ENCODE data around the gene TCAIM. TPM values are rescaled to one million over a fixed set of nuclear protein-coding genes. Genes with fewer than 3 reads are reported as not detected.

Gene TCAIM
- polyA plus RNA-seq, 1 donor from 2014 or later = 38.1 TPM

- no peaks in the 10 kb centered on the region for H3K9me3 ChIP-seq (ENCODE audit: low read length)
- no peak overlapping the region for H3K4me2 ChIP-seq (ENCODE audit: low read length)
- H3K36me3 ChIP-seq (ENCODE audit: insufficient read depth, low read length) = no peaks in the 10 kb centered on the region
- no peak for TF ChIP-seq EZH2 (IDR thresholded peaks at IDR 0.05; ENCODE audit: borderline replicate concordance, insufficient read depth, low read length, poor library complexity, severe bottlenecking)
- no peak overlapping the region for H3K27ac ChIP-seq (ENCODE audit: low read length)
- no peak overlapping the region for H2AFZ ChIP-seq (ENCODE audit: low read depth, low read length)
- H3F3A ChIP-seq (ENCODE audit: insufficient read depth, low read length, poor library complexity, severe bottlenecking) = no peaks in the 10 kb centered on the region
- H4K20me1 ChIP-seq (ENCODE audit: insufficient read depth) = no peaks in the 10 kb centered on the region
- no peaks in the 10 kb centered on the region for H3K27me3 ChIP-seq (ENCODE audit: insufficient read depth, low read depth, low read length)
- no peaks in the 10 kb centered on the region for H3K79me2 ChIP-seq (replicated peaks; ENCODE audit: insufficient read depth, low read length)
- no peaks in the 10 kb centered on the region for H3K9me2 ChIP-seq (ENCODE audit: insufficient read depth, low read length)
- no peak overlapping the region for H3K4me3 ChIP-seq (ENCODE audit: low read length)
- no peak overlapping the region for H3K9ac ChIP-seq (ENCODE audit: low read length)
Measured at GRCh38 chr3:44359146-44359751, 20.7 kb downstream of the TCAIM start.

- H3K9me2 ChIP-seq (ENCODE audit: insufficient read depth, low read length) = no peaks in the 10 kb centered on the region
- no peak overlapping the region for H3K4me2 ChIP-seq (ENCODE audit: low read length)
- no peaks in the 10 kb centered on the region for H3K9me3 ChIP-seq (ENCODE audit: low read length)
- no peak overlapping the region for H2AFZ ChIP-seq (ENCODE audit: low read depth, low read length)
- TF ChIP-seq POLR2AphosphoS5 (IDR thresholded peaks at IDR 0.05) (no peak), SMC3 (conservative IDR thresholded peaks at IDR 0.05; ENCODE audit: poor library complexity) (no peak), MXI1 (conservative IDR thresholded peaks at IDR 0.05; ENCODE audit: poor library complexity, severe bottlenecking) (no peak), TAF1 (IDR thresholded peaks at IDR 0.05; ENCODE audit: low read depth) (no peak), REST (IDR thresholded peaks at IDR 0.05; ENCODE audit: borderline replicate concordance) (no peak), CTCF (IDR thresholded peaks at IDR 0.05; ENCODE audit: poor library complexity, severe bottlenecking) (no peak), RAD21 (conservative IDR thresholded peaks at IDR 0.05) (no peak), EP300 (conservative IDR thresholded peaks at IDR 0.05; ENCODE audit: poor library complexity, severe bottlenecking) (no peak)
- H3K4me3 ChIP-seq (ENCODE audit: low read length) = no peak overlapping the region
- H3K27ac ChIP-seq (ENCODE audit: low read length) = no peak overlapping the region
- H3K9ac ChIP-seq (ENCODE audit: low read length) = no peak overlapping the region
- H3F3A ChIP-seq (ENCODE audit: insufficient read depth, low read length, poor library complexity, severe bottlenecking) = no peaks in the 10 kb centered on the region
- no peaks in the 10 kb centered on the region for H3K79me2 ChIP-seq (replicated peaks; ENCODE audit: insufficient read depth, low read length)
- H3K27me3 ChIP-seq (ENCODE audit: insufficient read depth, low read depth, low read length) = no peaks in the 10 kb centered on the region
- no peaks in the 10 kb centered on the region for H4K20me1 ChIP-seq (ENCODE audit: insufficient read depth)
- H3K36me3 ChIP-seq (ENCODE audit: insufficient read depth, low read length) = no peaks in the 10 kb centered on the region
Measured at GRCh38 chr3:44363591-44363990, 25.0 kb downstream of the TCAIM start.

GRCh38 chr3:44365952-44366351, 27.4 kb downstream of the TCAIM start:
- Histone ChIP-seq H2AFZ (ENCODE audit: low read depth, low read length) (no peak overlapping the region), H3K27ac (ENCODE audit: low read length) (no peak overlapping the region), H3F3A (ENCODE audit: insufficient read depth, low read length, poor library complexity, severe bottlenecking) (no peaks in the 10 kb centered on the region), H3K4me2 (ENCODE audit: low read length) (no peak overlapping the region), H3K9ac (ENCODE audit: low read length) (no peak overlapping the region), H3K36me3 (ENCODE audit: insufficient read depth, low read length) (no peaks in the 10 kb centered on the region), H4K20me1 (ENCODE audit: insufficient read depth) (no peaks in the 10 kb centered on the region), H3K27me3 (ENCODE audit: insufficient read depth, low read depth, low read length) (no peaks in the 10 kb centered on the region), H3K4me3 (ENCODE audit: low read length) (no peak overlapping the region), H3K9me3 (ENCODE audit: low read length) (no peaks in the 10 kb centered on the region), H3K9me2 (ENCODE audit: insufficient read depth, low read length) (no peaks in the 10 kb centered on the region), H3K79me2 (replicated peaks; ENCODE audit: insufficient read depth, low read length) (no peaks in the 10 kb centered on the region)
- TF ChIP-seq MXI1 (conservative IDR thresholded peaks at IDR 0.05; ENCODE audit: poor library complexity, severe bottlenecking) = no peak
- no peak for TF ChIP-seq EP300 (conservative IDR thresholded peaks at IDR 0.05; ENCODE audit: poor library complexity, severe bottlenecking)
- TF ChIP-seq POLR2AphosphoS5 (IDR thresholded peaks at IDR 0.05) = no peak
- no peak for TF ChIP-seq CTCF (IDR thresholded peaks at IDR 0.05; ENCODE audit: poor library complexity, severe bottlenecking)
- TF ChIP-seq TAF1 (IDR thresholded peaks at IDR 0.05; ENCODE audit: low read depth) = no peak
- no peak for TF ChIP-seq RAD21 (conservative IDR thresholded peaks at IDR 0.05)
- TF ChIP-seq REST (IDR thresholded peaks at IDR 0.05; ENCODE audit: borderline replicate concordance) = no peak
- TF ChIP-seq EZH2 (IDR thresholded peaks at IDR 0.05; ENCODE audit: borderline replicate concordance, insufficient read depth, low read length, poor library complexity, severe bottlenecking) = no peak
- no peak for TF ChIP-seq SMC3 (conservative IDR thresholded peaks at IDR 0.05; ENCODE audit: poor library complexity)

Measured in neural cell (in vitro differentiated cells).